NCI-H446 (cell line): ENCODE measurements around the gene PHOX2A.

Source experiments
- DNase-seq, 2 experiments: peaks; one replicate each; lab custom pipeline; 2025; lab: John Stamatoyannopoulos, UW

Gene PHOX2A

DNA sequence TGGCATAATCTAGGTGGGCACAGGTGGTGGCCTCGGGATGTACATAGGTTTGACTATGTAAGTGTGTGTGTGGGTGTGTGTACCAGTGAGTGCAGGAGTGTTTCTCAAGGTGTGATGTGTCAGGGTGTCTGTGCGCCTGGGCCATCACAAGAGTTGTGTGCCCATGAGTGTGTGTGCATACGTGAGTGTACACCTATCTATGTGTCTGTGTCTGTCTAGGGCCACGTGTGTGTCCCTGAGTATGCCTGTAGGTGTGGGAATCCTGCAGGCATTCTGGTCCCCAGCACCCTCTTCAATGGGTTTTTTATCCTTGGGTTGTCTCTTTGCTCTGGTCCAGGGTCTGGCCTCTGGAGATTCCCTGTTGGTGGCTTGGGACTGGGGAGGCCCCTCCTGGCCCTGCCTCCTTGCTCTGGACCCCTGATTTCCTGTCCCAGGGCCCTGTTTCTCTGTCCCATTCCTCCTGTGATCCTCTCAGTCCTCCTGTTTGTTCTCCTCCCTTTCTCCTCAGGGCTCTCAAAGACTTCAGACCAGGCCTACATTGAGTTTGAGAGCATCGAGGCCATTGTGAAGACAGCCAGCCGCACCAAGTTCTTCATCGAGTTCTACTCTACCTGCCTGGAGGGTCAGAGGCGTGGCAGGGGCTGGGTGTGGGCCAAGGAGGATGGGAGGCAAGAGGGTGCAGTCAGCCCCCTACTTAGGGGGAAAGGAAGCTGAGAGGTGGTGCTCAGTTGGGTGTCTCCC, 10.0 kb downstream of the PHOX2A start:
- no peak for DNase-seq

DNA sequence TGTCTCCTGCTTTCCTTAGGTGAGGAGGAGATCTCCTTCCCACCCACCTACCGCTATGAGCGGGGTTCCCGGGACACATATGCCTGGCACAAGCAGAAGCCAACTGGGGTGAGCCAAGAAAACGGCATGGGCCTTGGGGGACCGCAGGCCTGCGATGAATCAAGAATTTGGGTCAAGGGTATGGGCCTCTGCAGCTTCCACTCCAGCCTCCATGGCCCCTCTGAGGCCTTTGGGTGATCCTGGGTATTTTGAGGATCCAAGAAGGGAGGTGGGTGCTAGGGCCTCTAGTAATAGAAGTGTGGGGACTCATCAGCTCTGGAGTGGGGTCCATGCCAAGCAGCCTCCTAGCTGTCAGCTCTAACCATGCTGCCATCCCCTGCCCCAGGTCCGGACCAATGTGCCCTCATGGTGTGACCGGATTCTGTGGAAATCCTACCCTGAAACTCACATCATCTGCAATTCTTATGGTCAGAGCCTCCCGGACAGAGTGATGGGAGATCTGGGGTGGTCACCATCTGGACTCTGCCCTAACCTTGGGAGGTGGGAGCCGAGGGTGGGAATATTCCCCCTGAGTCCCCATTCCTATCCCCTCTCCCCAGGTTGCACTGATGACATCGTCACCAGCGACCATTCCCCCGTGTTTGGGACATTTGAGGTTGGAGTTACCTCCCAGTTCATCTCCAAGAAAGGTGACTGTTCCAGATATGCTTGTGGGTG, 10.8 kb downstream of the PHOX2A start:
- DNase-seq = no peak

GRCh38 chr11:72232260-72233055, 11.5 kb downstream of the PHOX2A start:
- DNase-seq = no peak

DNA sequence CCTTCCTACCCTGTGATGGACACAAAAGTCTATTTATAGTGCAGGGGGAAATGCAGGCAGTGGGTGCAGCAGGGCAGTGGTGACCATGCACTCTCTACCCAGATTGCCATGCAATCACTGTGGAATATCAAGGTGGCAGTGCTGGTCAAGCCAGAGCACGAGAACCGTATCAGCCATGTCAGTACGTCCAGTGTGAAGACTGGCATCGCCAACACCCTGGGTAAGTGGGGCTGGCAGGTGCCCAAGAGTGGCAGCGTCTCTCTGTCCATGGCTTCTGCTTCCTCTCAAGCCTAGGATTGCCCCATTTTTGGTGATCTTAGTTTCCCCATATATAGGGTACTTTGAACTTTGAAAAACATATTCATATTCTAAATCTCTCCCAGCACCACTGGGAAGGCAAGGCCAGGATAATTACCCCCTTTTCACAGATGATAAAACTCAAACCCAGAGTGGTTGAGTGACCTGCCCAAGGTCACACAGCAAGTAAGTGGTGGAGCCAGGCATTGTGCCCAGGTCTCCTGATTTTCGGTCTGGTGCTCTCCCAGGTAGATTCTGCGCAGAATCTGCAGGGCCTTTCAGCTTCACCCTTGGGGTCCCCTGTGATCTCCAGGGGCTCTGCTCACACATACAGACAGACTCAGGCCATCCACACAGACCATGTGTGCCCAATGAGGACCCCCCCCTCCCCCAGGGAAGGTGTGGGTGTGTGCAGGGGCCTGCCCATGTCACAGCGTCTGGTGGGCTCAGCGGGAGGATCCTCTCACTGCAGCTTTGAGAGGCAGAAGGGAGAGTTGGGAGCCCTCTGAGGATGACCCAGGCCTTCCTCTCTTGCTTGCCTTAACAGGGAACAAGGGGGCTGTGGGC, 12.3 kb downstream of the PHOX2A start:
- DNase-seq = no peak

DNA sequence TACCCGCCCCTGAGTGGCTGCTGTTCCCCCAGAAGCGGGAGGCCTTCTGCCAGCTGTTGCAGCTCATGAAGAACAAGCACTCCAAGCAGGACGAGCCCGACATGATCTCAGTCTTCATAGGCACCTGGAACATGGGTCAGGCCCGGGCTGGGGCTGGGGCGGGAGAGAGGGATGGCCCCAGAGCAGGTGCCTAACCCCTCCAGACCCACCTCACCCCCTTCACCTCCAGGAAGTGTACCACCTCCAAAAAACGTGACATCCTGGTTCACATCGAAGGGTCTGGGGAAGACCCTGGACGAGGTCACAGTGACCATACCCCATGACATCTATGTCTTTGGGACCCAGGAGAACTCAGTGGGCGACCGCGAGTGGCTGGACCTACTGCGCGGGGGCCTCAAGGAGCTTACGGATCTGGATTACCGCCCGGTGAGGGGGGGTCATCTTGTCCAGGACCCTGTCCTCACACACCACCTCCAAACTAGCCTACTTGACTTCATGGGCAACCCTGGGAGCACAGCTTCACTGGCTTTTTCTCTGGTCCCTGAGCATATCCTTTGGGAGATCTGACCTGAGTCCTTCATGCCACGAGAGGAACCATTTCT, 13.1 kb downstream of the PHOX2A start:
- DNase-seq = no peak

GRCh38 chr11:72229925-72230763, 13.8 kb downstream of the PHOX2A start:
- no peak for DNase-seq

GRCh38 chr11:72229336-72229924, 14.5 kb downstream of the PHOX2A start:
- no peak for DNase-seq

- DNase-seq = no peak
Observed at GRCh38 chr11:72228844-72229231, 15.1 kb downstream of the PHOX2A start.

GRCh38 chr11:72228229-72228843, 15.6 kb downstream of the PHOX2A start:
- no peak for DNase-seq

DNA sequence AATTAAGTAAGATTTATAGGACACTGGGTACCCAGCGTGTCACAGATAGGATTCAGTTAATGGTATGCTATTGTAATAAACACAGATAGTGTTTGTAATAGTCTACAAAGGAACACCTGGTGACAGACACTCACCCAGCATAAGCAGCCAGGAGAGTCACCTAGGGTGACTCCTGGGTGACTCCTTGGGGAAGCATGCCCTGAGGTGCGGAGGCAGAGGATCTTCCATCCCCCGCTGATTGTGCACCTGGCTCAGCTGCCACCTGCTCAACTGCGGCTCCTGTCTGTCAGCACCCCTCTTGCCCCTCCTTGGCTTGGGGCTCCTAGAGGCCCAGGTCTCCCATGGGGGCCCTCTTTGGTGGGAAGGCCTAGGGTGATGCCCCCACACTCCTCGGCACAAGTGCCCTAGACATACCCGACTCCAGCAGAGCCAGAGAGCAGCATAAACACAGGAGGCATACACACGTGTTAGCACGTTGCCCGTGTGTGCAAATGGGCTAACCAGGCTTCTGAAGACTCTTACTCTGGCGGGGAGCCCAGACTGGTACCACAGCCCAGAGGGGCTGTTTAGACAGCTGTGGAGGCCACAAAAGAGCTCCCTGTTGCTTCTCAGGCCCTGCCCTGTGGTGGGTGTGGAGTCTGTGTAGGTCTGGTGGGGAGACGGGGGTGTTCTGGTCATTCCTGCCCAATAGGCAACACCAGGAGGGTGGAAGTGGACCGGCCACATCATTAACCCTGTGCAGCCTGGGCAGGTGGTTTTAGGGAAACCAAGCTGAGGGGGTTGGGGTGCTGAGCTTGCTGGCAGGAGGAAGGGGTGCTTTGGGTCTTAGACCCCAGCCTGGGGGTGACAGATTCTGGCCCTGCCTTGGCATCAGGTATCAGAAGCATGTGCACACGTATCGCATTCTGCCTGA, 16.4 kb downstream of the PHOX2A start:
- DNase-seq = peak; percentile 17 to 46

GRCh38 chr11:72226701-72227100, 17.3 kb downstream of the PHOX2A start:
- DNase-seq = no peak

DNA sequence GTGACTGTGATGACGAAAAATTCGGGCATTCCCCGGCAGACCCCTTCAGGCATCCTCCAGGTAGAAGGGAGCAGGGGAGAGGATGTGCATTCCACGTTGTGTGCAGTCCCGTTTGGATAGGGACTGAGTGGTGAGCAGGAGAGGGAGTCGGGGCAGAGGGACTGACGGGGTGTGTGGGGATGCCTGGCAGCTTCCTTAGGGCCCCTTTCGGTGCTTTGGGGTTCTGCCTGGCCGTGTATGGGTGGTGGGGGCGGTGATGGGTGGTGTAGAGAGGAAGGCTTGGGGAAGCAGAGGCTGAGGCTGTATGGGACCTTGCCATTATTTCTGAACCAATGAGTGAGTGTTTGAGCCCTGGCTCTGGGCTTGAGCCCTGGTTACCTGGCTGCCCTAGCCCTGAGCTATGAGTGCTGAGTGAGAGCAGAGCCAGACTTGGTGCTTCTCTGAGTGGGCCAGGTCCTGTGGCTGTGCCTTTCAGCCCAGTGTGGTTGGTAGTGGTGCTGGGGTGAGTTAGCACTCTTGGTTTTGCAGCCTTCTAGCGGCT, 18.5 kb downstream of the PHOX2A start:
- DNase-seq = no peak

DNA sequence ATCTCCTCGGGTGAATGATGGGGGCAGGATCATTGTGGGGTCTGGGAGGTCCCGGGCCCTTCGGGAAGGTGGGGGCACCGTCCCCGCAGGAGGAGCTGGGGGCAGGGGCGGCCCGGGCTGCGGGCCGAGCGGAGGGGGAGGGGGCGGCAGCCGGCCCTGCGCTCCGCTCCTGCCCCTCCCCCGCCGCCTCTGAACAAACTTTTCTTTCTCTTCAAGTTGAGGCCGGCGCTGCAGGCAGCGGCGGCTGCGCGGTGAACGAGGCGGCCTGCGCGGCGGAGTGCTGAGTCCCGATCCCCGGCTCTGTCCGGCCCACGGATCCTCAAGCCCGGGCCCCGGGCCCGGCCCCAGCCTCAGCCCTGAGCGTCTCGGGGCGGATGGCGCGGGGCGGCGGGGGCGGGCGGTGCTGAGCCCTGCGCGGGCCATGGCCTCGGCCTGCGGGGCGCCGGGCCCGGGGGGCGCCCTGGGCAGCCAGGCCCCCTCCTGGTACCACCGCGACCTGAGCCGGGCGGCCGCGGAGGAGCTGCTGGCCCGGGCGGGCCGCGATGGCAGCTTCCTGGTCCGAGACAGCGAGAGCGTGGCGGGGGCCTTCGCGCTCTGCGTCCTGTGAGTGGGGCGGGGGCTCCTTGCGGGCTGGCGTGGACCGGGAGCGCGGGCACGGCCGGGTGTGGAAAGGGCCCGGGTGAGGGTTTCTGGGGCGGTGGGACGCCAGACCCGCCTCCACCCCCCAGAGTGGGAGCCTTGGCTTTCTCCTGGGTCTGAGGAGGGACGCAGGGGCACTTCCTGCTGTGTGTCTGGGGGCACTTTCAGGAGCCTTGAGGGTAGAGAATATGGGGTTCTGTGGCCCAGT, 19.2 kb downstream of the PHOX2A start, which contains the start of gene INPPL1:
Gene INPPL1 (plus strand): TSS at position 204 of the 847 bp plus-strand sequence. CDS start 218 bp downstream, at position 422.
- no peak for DNase-seq

DNA sequence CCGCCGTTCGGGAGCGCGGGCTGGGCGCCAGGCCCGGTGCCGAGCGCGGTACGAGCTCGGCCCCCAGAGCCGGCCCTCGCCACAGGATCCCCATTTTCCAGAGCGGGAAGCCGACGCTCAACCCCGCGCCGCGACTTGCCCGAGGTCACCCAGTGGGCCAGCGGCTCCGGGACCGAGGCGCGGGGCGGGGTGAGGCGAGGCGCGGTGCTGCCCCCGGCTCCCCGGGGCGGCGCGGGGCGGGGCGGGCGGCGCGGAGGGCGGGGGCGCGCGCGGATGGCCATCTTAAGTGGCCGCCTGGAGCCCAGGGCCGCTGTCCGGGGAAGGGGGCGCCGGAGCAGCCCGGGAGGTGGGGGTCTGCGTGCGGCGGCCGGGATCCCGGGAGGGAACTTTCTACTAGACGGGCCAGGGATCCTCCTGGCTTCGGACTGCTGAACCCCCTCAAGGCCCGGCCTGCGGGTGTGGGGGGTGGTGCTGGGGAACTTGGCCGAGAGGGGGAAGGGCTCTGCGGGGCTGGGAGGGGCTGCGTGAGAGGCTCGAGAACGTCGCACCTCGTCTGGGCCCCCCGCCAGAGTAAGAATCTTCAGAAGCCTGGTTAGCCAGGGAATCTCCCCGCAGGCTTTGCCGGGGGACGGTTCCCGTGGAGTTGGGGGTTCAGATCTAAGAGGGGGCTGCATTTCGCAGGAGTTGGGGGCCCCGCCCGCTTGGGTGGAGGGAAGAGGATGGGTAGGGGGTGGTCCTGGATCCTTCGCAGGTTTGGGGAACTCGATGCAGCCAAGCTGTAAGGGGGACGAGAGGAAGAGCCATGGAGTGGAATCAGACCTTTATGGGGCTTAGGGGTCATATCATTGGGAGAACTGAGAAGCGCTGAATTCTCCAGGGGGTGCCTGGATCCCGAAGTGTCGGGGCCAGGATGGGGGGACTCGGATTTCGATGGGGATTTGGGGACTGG, 20.1 kb downstream of the PHOX2A start:
- peak in 1 of 2 experiments; percentile 79 for DNase-seq

- peak; percentile 81 to 91 for DNase-seq
Observed at GRCh38 chr11:72222907-72223614, 20.9 kb downstream of the PHOX2A start.
